ENCODE data around the gene SNW1. TPM values are rescaled to one million over a fixed set of nuclear protein-coding genes. Genes with fewer than 3 reads are reported as not detected.

The SNW1 gene
- total RNA-seq, 4 donors from 2014 or later, result 46.7 to 62.8 (median 58.0) TPM

GRCh38 chr14:77730976-77731497 is 29.9 kb downstream of the SNW1 start:
- intact Hi-C loops (cut with DNase I; ENCODE audit: low total_unique reads), result no loop called here
- WGBS, 2 donors, result 64 to 76% methylated on average over 3 of the region's 3 CpGs
- TF ChIP-seq CTCF (IDR thresholded peaks at IDR 0.05) (no peak), POLR2A (IDR thresholded peaks at IDR 0.05) (no peak)
- H3K4me3 ChIP-seq (ENCODE audit: low read depth, poor library complexity, severe bottlenecking), result no peak overlapping the region
- DNase-seq (ENCODE audit: low spot score in 2 of 2), result no peak

- intact Hi-C loops (cut with DNase I; ENCODE audit: low total_unique reads), result no loop called here
- TF ChIP-seq POLR2A (IDR thresholded peaks at IDR 0.05), result no peak
- TF ChIP-seq CTCF (IDR thresholded peaks at IDR 0.05), result no peak
- WGBS, 2 donors, result 91 to 96% methylated on average over 3 of the region's 3 CpGs
- H3K4me3 ChIP-seq (ENCODE audit: low read depth, poor library complexity, severe bottlenecking), result no peak overlapping the region
- no peak for DNase-seq (ENCODE audit: low spot score in 2 of 2)
These were observed 38.7 kb downstream of the SNW1 start for GRCh38 chr14:77722301-77722700.

- 85 to 92% methylated on average over 5 of the region's 5 CpGs for WGBS, 2 donors
- DNase-seq (ENCODE audit: low spot score in 2 of 2), result no peak
- intact Hi-C loops (cut with DNase I; ENCODE audit: low total_unique reads), result no loop called here
- H3K4me3 ChIP-seq (ENCODE audit: low read depth, poor library complexity, severe bottlenecking), result no peak overlapping the region
- no peak for TF ChIP-seq POLR2A (IDR thresholded peaks at IDR 0.05)
- no peak for TF ChIP-seq CTCF (IDR thresholded peaks at IDR 0.05)
These were observed 39.5 kb downstream of the SNW1 start for GRCh38 chr14:77721437-77721836.

- TF ChIP-seq CTCF (IDR thresholded peaks at IDR 0.05) (no peak), POLR2A (IDR thresholded peaks at IDR 0.05) (no peak)
- WGBS, 2 donors, result 85 to 86% methylated on average over 5 of the region's 5 CpGs
- intact Hi-C loops (cut with DNase I; ENCODE audit: low total_unique reads), result no loop called here
- no peak overlapping the region for H3K4me3 ChIP-seq (ENCODE audit: low read depth, poor library complexity, severe bottlenecking)
- DNase-seq (ENCODE audit: low spot score in 2 of 2), result no peak
These were observed 43.2 kb downstream of the SNW1 start for GRCh38 chr14:77717608-77718305.

GRCh38 chr14:77714926-77715325 is 46.0 kb downstream of the SNW1 start:
- intact Hi-C loops (cut with DNase I; ENCODE audit: low total_unique reads), result no loop called here
- H3K4me3 ChIP-seq (ENCODE audit: low read depth, poor library complexity, severe bottlenecking), result no peak overlapping the region
- 90 to 95% methylated on average over 6 of the region's 6 CpGs for WGBS, 2 donors

More at GRCh38 chr14:77714926-77715325, 46.0 kb downstream of the SNW1 start:
- TF ChIP-seq CTCF (IDR thresholded peaks at IDR 0.05), result no peak
- no peak for TF ChIP-seq POLR2A (IDR thresholded peaks at IDR 0.05)
- DNase-seq (ENCODE audit: low spot score in 2 of 2), result no peak

All from lower leg skin (tissue), 4 donors.